Upper lobe of left lung (tissue), 4 donors: Measurements from ENCODE around the gene MAGI2.

Experiments used
- EP300 ChIP-seq, 4 donors: sonication (generic); formaldehyde crosslinking; IDR thresholded peaks; one replicate each; pipeline ENCODE4 v1.5.1; 2017; ENCODE audit warnings: antibody characterized with exemption in 4 of 4, control low read depth in 2 of 4
- POLR2A ChIP-seq, 4 donors: fragments of 450-650 bp; IDR thresholded peaks; one replicate each; pipeline ENCODE4 v1.5.1; 2016 to 2017; ENCODE audit warnings: antibody characterized with exemption in 4 of 4, mild to moderate bottlenecking in 2 of 4
- POLR2AphosphoS5 ChIP-seq, 2 donors: sonication (generic); formaldehyde crosslinking; IDR thresholded peaks; one replicate each; pipeline ENCODE4 v1.5.1; 2017; ENCODE audit warnings: antibody characterized with exemption in 2 of 2
- TF ChIP-seq, protein P1 (sequence below), 6 experiments: fragments of 450-650 bp in 4 of 6; fragments of 200-600 bp in 2 of 6; sonication (generic) in 2 of 6; IDR thresholded peaks; one replicate each; pipeline ENCODE4 v1.5.1; 2016 to 2019; ENCODE audit warnings: antibody characterized with exemption in 6 of 6

DNA sequence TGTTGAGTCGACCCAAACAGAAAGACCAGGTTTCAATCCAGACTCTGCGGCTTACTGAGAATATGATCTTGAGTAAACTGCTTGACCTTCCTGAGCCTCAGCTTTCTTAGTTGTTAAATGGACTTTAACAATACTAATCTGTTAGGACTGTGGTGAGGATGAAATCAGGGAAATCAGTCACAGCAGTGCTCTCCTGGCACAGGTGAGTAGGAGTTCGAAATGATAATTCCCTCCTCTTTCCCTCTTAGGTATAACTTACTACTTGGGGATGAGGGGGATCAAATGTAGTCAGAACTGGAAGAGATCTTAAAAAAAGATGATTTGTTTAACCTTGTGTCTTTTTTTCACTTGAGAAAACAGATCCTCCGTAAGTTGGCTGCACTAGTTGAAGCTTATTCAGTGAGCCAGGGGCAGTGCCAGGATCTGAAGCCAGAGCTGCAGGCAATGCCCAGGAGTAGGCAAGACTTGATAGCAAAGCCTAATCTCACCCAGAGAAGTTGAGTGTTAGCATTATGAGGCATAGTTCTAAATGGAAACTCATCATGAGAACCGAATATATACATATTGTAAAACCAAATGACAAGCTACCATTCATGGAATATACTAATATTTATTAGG is 1.8 kb upstream of the MAGI2 start:
- TF ChIP-seq, protein P1, sequence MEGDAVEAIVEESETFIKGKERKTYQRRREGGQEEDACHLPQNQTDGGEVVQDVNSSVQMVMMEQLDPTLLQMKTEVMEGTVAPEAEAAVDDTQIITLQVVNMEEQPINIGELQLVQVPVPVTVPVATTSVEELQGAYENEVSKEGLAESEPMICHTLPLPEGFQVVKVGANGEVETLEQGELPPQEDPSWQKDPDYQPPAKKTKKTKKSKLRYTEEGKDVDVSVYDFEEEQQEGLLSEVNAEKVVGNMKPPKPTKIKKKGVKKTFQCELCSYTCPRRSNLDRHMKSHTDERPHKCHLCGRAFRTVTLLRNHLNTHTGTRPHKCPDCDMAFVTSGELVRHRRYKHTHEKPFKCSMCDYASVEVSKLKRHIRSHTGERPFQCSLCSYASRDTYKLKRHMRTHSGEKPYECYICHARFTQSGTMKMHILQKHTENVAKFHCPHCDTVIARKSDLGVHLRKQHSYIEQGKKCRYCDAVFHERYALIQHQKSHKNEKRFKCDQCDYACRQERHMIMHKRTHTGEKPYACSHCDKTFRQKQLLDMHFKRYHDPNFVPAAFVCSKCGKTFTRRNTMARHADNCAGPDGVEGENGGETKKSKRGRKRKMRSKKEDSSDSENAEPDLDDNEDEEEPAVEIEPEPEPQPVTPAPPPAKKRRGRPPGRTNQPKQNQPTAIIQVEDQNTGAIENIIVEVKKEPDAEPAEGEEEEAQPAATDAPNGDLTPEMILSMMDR (IDR thresholded peaks at IDR 0.05): no peak
- TF ChIP-seq POLR2AphosphoS5 (IDR thresholded peaks at IDR 0.05) (no peak), POLR2A (IDR thresholded peaks at IDR 0.05) (no peak), EP300 (IDR thresholded peaks at IDR 0.05) (no peak)
